ENCODE measurements around the gene GSTA4.
"Not testable (repeated sequence)": the region's sequence is repeated elsewhere in the genome, so short reads cannot be mapped to it uniquely, and the experiment has no call there.

DNA sequence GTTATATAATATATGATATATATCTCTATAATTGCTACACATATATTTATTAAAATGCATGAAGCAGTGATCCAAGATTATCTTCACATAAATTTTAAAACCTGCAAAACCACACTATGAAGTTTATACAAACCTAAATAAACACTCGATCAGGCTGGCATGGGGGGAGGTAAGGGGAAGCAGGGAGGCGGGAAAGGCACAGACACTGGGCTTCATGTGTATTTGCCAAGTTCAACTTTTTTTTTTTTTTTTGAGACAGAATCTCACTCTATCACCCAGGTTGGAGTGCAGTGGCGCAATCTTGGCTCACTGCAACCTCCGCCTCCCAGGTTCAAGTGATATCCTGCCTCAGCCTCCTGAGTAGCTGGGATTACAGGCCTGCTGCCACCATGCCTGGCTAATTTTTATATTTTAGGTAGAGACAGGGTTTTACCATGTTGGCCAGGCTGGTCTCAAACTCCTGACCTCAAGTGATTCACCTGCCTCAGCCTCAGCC lies 13.2 kb upstream of the GSTA4 start:
- TF ChIP-seq, protein P1, sequence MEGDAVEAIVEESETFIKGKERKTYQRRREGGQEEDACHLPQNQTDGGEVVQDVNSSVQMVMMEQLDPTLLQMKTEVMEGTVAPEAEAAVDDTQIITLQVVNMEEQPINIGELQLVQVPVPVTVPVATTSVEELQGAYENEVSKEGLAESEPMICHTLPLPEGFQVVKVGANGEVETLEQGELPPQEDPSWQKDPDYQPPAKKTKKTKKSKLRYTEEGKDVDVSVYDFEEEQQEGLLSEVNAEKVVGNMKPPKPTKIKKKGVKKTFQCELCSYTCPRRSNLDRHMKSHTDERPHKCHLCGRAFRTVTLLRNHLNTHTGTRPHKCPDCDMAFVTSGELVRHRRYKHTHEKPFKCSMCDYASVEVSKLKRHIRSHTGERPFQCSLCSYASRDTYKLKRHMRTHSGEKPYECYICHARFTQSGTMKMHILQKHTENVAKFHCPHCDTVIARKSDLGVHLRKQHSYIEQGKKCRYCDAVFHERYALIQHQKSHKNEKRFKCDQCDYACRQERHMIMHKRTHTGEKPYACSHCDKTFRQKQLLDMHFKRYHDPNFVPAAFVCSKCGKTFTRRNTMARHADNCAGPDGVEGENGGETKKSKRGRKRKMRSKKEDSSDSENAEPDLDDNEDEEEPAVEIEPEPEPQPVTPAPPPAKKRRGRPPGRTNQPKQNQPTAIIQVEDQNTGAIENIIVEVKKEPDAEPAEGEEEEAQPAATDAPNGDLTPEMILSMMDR (IDR thresholded peaks at IDR 0.05): not testable (repeated sequence)
- TF ChIP-seq EP300 (IDR thresholded peaks at IDR 0.05): not testable (repeated sequence)

Data from ovary (tissue), 3 donors.